ENCODE results near the gene SLC6A13. TPM values are rescaled to one million over a fixed set of nuclear protein-coding genes. Genes with fewer than 3 reads are reported as not detected.

SLC6A13 gene
- total and polyA plus RNA-seq, 2 of the 13 experiments (the other 11 are each of a cell fraction or from before 2014, with no cell fraction given) = 0.05 to 0.15 TPM

DNA sequence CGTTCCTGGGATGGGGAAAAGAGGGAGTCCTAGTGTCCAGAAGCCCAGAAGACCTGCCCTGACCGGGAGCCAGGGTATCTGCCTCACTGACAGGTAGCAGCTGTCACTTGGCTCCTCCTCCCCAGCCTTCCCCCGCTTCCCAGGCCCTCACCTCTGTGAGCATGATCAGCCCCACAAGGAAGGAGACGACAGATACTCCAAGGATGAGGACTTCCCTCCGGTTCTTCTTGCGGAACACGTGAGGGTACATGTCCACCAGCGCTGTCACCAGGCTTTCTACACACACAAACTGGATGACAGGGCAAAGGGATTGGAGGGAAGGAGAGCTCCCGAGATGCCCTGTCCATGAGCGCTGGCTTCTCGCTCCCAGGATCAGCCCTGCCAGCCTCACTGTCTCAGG, 38.8 kb downstream of the SLC6A13 start (continued):
- TF ChIP-seq STAT5B (CRISPR knock-in tag; IDR thresholded peaks at IDR 0.05) (no peak), TOE1 (CRISPR knock-in tag; IDR thresholded peaks at IDR 0.05) (no peak), SOX5 (CRISPR knock-in tag; IDR thresholded peaks at IDR 0.05; ENCODE audit: borderline replicate concordance) (no peak), MXD1 (CRISPR knock-in tag; IDR thresholded peaks at IDR 0.05) (no peak), PLRG1 (conservative IDR thresholded peaks at IDR 0.05) (no peak), MAF1 (CRISPR knock-in tag; IDR thresholded peaks at IDR 0.05; ENCODE audit: borderline replicate concordance) (no peak), TRIM22 (IDR thresholded peaks at IDR 0.05) (no peak)

- intact Hi-C loops (cut with micrococcal nuclease; ENCODE audit: unreplicated experiment) (no loop called here), in situ Hi-C loops (cut with HindIII; ENCODE audit: extremely low pct_ligation_motif_present, low pct_unique_long_range_greater_than_20kb) (no loop called here)
- no peak overlapping the region for H3K4me2 ChIP-seq (ENCODE audit: low read depth, low read length)
- no peaks in the 10 kb centered on the region for H3K79me2 ChIP-seq (ENCODE audit: insufficient read depth, low read length)
- H3K27ac ChIP-seq (ENCODE audit: extremely low read length, insufficient read depth, low read length) = no peak overlapping the region
- DNase-seq (ENCODE audit: low spot score) (no peak), FAIRE-seq (no peak), ATAC-seq (no peak)
- BruUV-seq (replicated peaks) = no TSS peak
- POLR2A ChIA-PET = no interaction called here
- H2AFZ ChIP-seq (ENCODE audit: low read length) = no peak overlapping the region
- no peaks in the 10 kb centered on the region for H3K9me3 ChIP-seq (ENCODE audit: low read length)
- no peaks in the 10 kb centered on the region for H3K36me3 ChIP-seq (replicated peaks in 1 of 2; ENCODE audit: control insufficient read depth in 1 of 2, insufficient read depth in 2 of 2, low read length in 2 of 2)
- 61% methylated on average over 6 of the region's 6 CpGs for WGBS (ENCODE audit: low lambda C conversion rate)
- H3K27me3 ChIP-seq (ENCODE audit: control insufficient read depth in 1 of 2, insufficient read depth in 2 of 2, low read length in 2 of 2) = peaks cover 0 to 1% of the 10 kb centered on the region in 2 experiments; a peak in 1 of 5 replicates
- H3K4me3 ChIP-seq (replicated peaks in 1 of 3; ENCODE audit: insufficient read depth in 1 of 3, low read depth in 2 of 3, low read length in 3 of 3) = no peak overlapping the region
- peaks cover 7% of the 10 kb centered on the region for H3K4me1 ChIP-seq (ENCODE audit: insufficient read depth, low read length)
- TF ChIP-seq DPF2 (CRISPR knock-in tag; IDR thresholded peaks at IDR 0.05; ENCODE audit: borderline replicate concordance, low read depth) (no peak), SMAD9 (CRISPR knock-in tag; IDR thresholded peaks at IDR 0.05) (no peak), JDP2 (CRISPR knock-in tag; IDR thresholded peaks at IDR 0.05; ENCODE audit: borderline replicate concordance) (no peak), ZFP36L1 (CRISPR knock-in tag; IDR thresholded peaks at IDR 0.05) (no peak), MEIS2 (CRISPR knock-in tag; IDR thresholded peaks at IDR 0.05) (no peak), E2F2 (CRISPR knock-in tag; IDR thresholded peaks at IDR 0.05; ENCODE audit: borderline replicate concordance) (no peak), TOE1 (CRISPR knock-in tag; IDR thresholded peaks at IDR 0.05) (no peak), KAT8 (CRISPR knock-in tag; IDR thresholded peaks at IDR 0.05) (no peak), CAMTA2 (CRISPR knock-in tag; IDR thresholded peaks at IDR 0.05; ENCODE audit: borderline replicate concordance) (no peak), HNRNPLL (IDR thresholded peaks at IDR 0.05; ENCODE audit: low read depth, low read length, poor library complexity, severe bottlenecking) (no peak), TCF7 (IDR thresholded peaks at IDR 0.05; ENCODE audit: low read depth) (no peak)
- no peaks in the 10 kb centered on the region for H4K20me1 ChIP-seq (ENCODE audit: insufficient read depth, low read length)
- CTCF ChIA-PET (ENCODE audit: low intra/inter-chr PET ratio, low total read pairs) = no interaction called here
- no peak overlapping the region for H3K9ac ChIP-seq (ENCODE audit: insufficient read depth, low read depth, low read length)
These were observed 40.9 kb downstream of the SLC6A13 start for GRCh38 chr12:221736-222135.
